Adrenal gland (tissue), 12 donors: ENCODE results near the gene GKN1. TPM values are rescaled to one million over a fixed set of nuclear protein-coding genes. Genes with fewer than 3 reads are reported as not detected.

Experiments used
- DNase-seq, 7 donors: peaks; one replicate each; pipeline ENCODE4 v3.0.0-alpha.2; 2019 to 2020
- H3K27ac ChIP-seq, 5 donors: fragments of 200-600 bp; sonication (generic) in 4 of 5; 1 replicate in 3 of 5; 2 replicates in 2 of 5; pipeline versions ENCODE4 v1.5.1 to v1.8.0; 2016 to 2020; ENCODE audit warnings: mild to moderate bottlenecking in 1 of 5
- H3K27me3 ChIP-seq: fragments of 200-600 bp; 2 replicates; pipeline ENCODE4 v1.8.0; 2021
- H3K36me3 ChIP-seq, 2 donors: fragments of 200-600 bp; replicated peaks in 1 of 2; 1 replicate in 1 of 2; 2 replicates in 1 of 2; pipeline versions ENCODE4 v1.5.1 to v1.8.0; 2018 to 2022
- H3K4me1 ChIP-seq, 2 donors: fragments of 200-600 bp; replicated peaks in 1 of 2; 1 replicate in 1 of 2; 2 replicates in 1 of 2; pipeline versions ENCODE4 v1.5.1 to v1.8.0; 2018 to 2021
- H3K4me3 ChIP-seq, 4 donors: fragments of 200-600 bp; sonication (generic) in 3 of 4; one replicate each; pipeline ENCODE4 v1.5.1; 2016 to 2018
- H3K9me3 ChIP-seq, 3 donors: fragments of 200-600 bp; sonication (generic) in 1 of 3; replicated peaks in 1 of 3; 1 replicate in 2 of 3; 2 replicates in 1 of 3; pipeline versions ENCODE4 v1.5.1 to v1.8.0; 2016 to 2021
- POLR2A ChIP-seq, 2 donors: fragments of 450-650 bp; IDR thresholded peaks; one replicate each; pipeline ENCODE4 v1.6.1; 2017; ENCODE audit warnings: antibody characterized with exemption in 2 of 2, mild to moderate bottlenecking in 2 of 2, moderate library complexity in 1 of 2
- WGBS, 4 donors: extraction: QIAGEN DNeasy Blood & Tissue Kit in 2 of 4; methylation state at CpG; one replicate each; pipeline versions ENCODE4 v1.1.5 to v1.1.7; 2013 to 2017; 5-methylcytosine and 5-hydroxymethylcytosine counted together
- intact Hi-C, 2 donors: fragments of 100-400 bp; cut with DNase I; formaldehyde crosslinking; loops; one replicate each; pipeline versions ENCODE4 v1.14.1 to v1.15.0; 2022 to 2023
- polyA plus RNA-seq, 3 donors: library from polyadenylated mRNA; stranded (reverse); fragments of 200-250 nt in 2 of 3; fragments of 350-450 nt in 1 of 3; fragmentation: Illumina TruSeq in 1 of 3; extraction: RNeasy Lipid Tissue Mini Kit (QIAGEN cat#74804) in 1 of 3; gene quantifications; one replicate each; pipeline ENCODE4 v1.2.3, GENCODE V29; 2013 to 2014
- total RNA-seq, 9 donors: library from RNA; depleted of rRNA in 4 of 9; stranded (reverse); fragments of >200 nt in 4 of 9; fragments of 120-200 nt in 1 of 9; fragmentation: NEBNext Ultra II Directional in 1 of 9; extraction: Animal tissue kit (Norgen Biotek cat#: 25700) in 1 of 9; gene quantifications; one replicate each; pipeline versions ENCODE4 v1.1.0 to v1.2.4, GENCODE V29; 2013 to 2023
- TF ChIP-seq, protein P1 (sequence below), 6 experiments: fragments of 450-650 bp in 4 of 6; fragments of 200-600 bp in 2 of 6; sonication (generic) in 1 of 6; IDR thresholded peaks; 1 replicate in 5 of 6; 2 replicates in 1 of 6; pipeline versions ENCODE4 v1.5.1 to v1.8.0; 2016 to 2021; ENCODE audit warnings: antibody characterized with exemption in 6 of 6, mild to moderate bottlenecking in 2 of 6, moderate library complexity in 1 of 6
- donor health status: healthy with polysubstance abuse.
- donor health status: Bipolar disorder and iron deficiency.
- donor health status: DM: yes; HTN: yes; CAD: no.
- donor health status: DM: no; HTN: no; CAD: no.
- donor health status: DM: no; HTN: no; CAD: no.
- donor health status: DM: yes; HTN: yes; CAD: no.

GKN1 gene
- total and polyA plus RNA-seq, 12 donors, result 0.31 to 2.9 (median 1.5) TPM; not detected in 3

DNA sequence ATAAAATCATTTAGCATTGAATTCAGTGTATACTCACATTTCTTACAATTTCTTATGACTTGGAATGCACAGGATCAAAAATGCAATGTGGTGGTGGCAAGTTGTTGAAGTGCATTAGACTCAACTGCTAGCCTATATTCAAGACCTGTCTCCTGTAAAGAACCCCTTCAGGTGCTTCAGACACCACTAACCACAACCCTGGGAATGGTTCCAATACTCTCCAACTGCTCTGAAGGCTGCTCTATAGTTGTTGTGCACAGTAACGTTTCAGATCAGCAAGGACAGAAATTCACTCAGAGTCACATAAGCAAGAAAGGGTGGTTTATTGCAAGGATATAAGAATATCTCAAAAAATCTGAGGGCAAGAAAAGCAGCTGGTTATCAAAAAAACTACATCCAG is 6.5 kb downstream of the GKN1 start:
- peaks cover 6 to 7% of the 10 kb centered on the region in 2 donors for H3K4me1 ChIP-seq
- H3K36me3 ChIP-seq, result no peaks in the 10 kb centered on the region
- WGBS, 4 donors, result 14 to 40% (median 30%) methylated on average over 1 of the region's 1 CpG
- H3K27me3 ChIP-seq, result no peaks in the 10 kb centered on the region
- no peak overlapping the region for H3K27ac ChIP-seq
- no peaks in the 10 kb centered on the region for H3K9me3 ChIP-seq
- no peak for DNase-seq
- intact Hi-C loops, result no loop called here
- no peak overlapping the region for H3K4me3 ChIP-seq
- TF ChIP-seq, protein P1, sequence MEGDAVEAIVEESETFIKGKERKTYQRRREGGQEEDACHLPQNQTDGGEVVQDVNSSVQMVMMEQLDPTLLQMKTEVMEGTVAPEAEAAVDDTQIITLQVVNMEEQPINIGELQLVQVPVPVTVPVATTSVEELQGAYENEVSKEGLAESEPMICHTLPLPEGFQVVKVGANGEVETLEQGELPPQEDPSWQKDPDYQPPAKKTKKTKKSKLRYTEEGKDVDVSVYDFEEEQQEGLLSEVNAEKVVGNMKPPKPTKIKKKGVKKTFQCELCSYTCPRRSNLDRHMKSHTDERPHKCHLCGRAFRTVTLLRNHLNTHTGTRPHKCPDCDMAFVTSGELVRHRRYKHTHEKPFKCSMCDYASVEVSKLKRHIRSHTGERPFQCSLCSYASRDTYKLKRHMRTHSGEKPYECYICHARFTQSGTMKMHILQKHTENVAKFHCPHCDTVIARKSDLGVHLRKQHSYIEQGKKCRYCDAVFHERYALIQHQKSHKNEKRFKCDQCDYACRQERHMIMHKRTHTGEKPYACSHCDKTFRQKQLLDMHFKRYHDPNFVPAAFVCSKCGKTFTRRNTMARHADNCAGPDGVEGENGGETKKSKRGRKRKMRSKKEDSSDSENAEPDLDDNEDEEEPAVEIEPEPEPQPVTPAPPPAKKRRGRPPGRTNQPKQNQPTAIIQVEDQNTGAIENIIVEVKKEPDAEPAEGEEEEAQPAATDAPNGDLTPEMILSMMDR (IDR thresholded peaks at IDR 0.05), result no peak
- no peak for TF ChIP-seq POLR2A (IDR thresholded peaks at IDR 0.05)

DNA sequence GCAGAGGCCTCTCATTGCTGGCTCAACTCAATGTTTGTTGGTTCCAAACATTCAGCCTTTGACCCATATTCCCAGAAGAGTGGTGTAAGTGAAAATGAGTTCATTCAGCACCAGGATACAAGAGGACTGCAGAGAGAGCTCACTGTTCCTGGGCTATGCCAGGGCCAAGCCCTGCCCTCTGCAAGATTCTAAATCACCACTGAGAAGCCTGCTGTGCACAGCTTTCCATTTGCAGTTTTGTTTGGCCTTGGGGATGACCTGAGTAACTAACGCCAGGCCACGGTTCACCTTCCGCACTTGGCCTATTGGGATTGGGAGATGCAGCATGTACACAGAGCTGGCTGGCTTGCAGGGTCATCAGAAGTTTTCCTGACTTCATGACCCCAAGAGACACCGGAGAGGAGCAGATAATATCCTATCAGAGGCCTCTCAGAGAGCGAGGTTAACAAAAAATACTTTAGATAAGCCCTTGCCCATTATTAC is 12.6 kb downstream of the GKN1 start:
- 34 to 54% (median 38%) methylated on average over 5 of the region's 5 CpGs for WGBS, 4 donors
- DNase-seq, result peak; percentile 66 to 93 (median 87)
- no peaks in the 10 kb centered on the region for H3K9me3 ChIP-seq

DNA sequence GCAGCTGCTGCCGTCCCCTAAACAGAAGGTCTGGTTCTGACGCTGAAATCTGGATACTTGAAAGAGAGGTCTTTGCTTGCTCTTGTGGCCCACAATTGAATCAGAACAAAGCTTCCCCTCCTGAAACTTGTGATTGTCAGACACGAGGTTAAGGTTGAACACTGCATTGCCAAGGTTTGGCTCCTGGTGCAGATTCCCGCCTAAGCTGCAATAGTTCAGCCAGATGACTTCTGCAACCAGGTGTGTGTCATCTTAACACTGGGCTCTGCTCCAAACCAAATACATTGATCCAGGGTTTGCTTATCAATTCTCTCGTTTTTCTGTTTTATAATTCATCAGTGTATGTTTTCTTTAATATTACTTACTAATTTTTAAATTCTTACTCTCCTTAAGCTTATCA is 14.6 kb downstream of the GKN1 start:
- intact Hi-C loops, result no loop called here
- TF ChIP-seq, protein P1 (IDR thresholded peaks at IDR 0.05), result no peak
- no peak for TF ChIP-seq POLR2A (IDR thresholded peaks at IDR 0.05)
- Histone ChIP-seq H3K9me3 (no peaks in the 10 kb centered on the region), H3K4me3 (no peak overlapping the region), H3K4me1 (peaks cover 7 to 16% of the 10 kb centered on the region in 2 donors), H3K27me3 (no peaks in the 10 kb centered on the region), H3K36me3 (no peaks in the 10 kb centered on the region), H3K27ac (no peak overlapping the region)
- DNase-seq, result no peak
- WGBS, 4 donors, result 30 to 61% (median 52%) methylated on average over 5 of the region's 5 CpGs

More for the DNA sequence above, 12.6 kb downstream of the GKN1 start:
- Histone ChIP-seq H3K27me3 (no peaks in the 10 kb centered on the region), H3K4me1 (peaks cover 7 to 16% of the 10 kb centered on the region in 2 donors), H3K36me3 (no peaks in the 10 kb centered on the region), H3K27ac (peak overlapping the region; percentile 6 to 75 (median 34)), H3K4me3 (no peak overlapping the region)
- TF ChIP-seq, protein P1 (IDR thresholded peaks at IDR 0.05), result no peak
- TF ChIP-seq POLR2A (IDR thresholded peaks at IDR 0.05), result no peak
- intact Hi-C loops, result no loop called here

DNA sequence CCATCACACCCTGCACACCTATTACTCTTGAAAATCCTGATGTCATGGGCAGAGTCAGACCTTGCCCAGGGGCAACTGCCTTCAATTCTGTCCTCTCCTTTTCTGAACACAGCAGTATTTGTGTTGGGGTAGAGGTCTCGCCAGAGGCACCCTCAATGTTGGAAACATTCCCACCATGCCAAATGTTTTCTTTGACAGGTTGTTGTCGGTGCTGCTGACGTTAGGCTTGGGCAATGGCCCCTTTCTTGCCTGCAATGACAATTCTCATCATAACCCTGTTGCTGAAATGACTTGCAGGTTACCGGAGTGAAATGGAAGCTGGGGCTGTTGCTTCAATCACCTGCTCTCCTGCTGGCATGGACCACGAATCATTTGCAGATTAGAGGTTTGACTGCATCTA is 17.9 kb downstream of the GKN1 start:
- no peak overlapping the region for H3K27ac ChIP-seq
- peaks cover 4% of the 10 kb centered on the region in 2 donors for H3K4me1 ChIP-seq
- TF ChIP-seq POLR2A (IDR thresholded peaks at IDR 0.05), result no peak
- TF ChIP-seq, protein P1 (IDR thresholded peaks at IDR 0.05), result no peak
- no peak overlapping the region for H3K4me3 ChIP-seq
- intact Hi-C loops, result no loop called here
- H3K27me3 ChIP-seq, result no peaks in the 10 kb centered on the region
- no peak for DNase-seq
- WGBS, 4 donors, result 86 to 92% (median 90%) methylated on average over 5 of the region's 5 CpGs
- H3K36me3 ChIP-seq, result no peaks in the 10 kb centered on the region
- H3K9me3 ChIP-seq, result no peaks in the 10 kb centered on the region
